Measurements from ENCODE around the gene NR0B2. TPM values are rescaled to one million over a fixed set of nuclear protein-coding genes. Genes with fewer than 3 reads are reported as not detected.

The NR0B2 gene
- polyA plus RNA-seq, 2 of the 4 experiments (the other 2 are of a cell fraction) = not detected

DNA sequence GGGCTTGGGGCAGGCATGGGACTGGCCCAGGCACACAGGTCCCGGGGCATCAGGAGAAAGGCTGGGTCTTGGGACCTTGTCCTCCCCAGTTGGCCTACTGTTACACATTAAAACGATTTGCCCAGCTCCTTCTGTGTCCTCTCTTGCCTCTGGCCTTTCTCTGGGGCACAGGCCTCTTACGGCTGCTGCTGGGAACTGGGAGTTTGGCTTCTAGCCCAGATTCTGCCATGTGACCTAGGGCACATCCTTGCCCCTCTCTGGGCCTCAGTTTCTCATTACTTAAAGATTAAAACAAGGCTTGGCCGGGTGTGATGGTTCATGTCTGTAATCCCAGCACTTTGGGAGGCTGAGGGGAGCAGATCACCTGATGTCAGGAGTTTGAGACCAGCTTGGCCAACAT lies 32.5 kb upstream of the NR0B2 start:
- no peak for DNase-seq (ENCODE audit: low read depth in 1 of 2, low spot score in 1 of 2)
- POLR2A ChIA-PET = no interaction called here
- WGBS (ENCODE audit: missing lambda C conversion rate) = 84% methylated on average over 4 of the region's 4 CpGs
- no peak for FAIRE-seq
- CTCF ChIA-PET = interaction anchor here (1.1 to 2.3 kb wide), 2 partner anchors 21 to 40 kb away, joined by 3 to 7 read pairs; no protein-coding TSS in a partner anchor
- H3K4me3 ChIP-seq = no peak overlapping the region
- no peak for ATAC-seq
- no peaks in the 10 kb centered on the region for H3K9me3 ChIP-seq
- no peaks in the 10 kb centered on the region; the same call in 2 of the 3 replicates for H3K4me1 ChIP-seq
- H3K4me2 ChIP-seq = no peak overlapping the region
- H3K27ac ChIP-seq = no peak overlapping the region
- TF ChIP-seq RFX5 (IDR thresholded peaks at IDR 0.05) = no peak
- no peak for TF ChIP-seq MYC (IDR thresholded peaks at IDR 0.05; ENCODE audit: borderline replicate concordance, low read length)
- no peak for TF ChIP-seq KDM1A (IDR thresholded peaks at IDR 0.05; ENCODE audit: low read depth)

DNA sequence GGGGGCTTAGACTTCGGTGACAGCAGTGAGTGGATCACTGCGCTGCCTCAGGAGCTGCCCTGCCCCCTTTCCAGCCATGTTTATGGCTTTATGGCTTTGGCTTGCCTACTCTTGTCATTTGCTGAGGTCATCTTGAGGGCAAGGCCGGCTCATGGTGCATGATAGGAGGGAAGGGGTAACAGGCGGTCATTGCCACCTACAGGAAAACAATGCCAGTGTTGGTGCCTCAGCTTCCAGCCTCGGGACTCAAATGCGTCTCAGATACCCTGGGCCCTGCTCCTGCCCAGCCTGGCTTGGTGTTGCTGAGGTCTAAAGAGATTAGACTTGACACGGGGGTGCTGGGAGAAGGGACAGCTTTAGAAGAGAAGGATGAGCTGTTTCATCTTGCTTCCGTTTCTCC lies 32.0 kb upstream of the NR0B2 start:
- Histone ChIP-seq H3K9me3 (no peaks in the 10 kb centered on the region), H3K4me1 (no peaks in the 10 kb centered on the region; the same call in 2 of the 3 replicates), H3K27ac (no peak overlapping the region), H3K4me3 (no peak overlapping the region), H3K4me2 (no peak overlapping the region)
- FAIRE-seq = no peak
- ChIA-PET CTCF (interaction anchor here (1.1 kb wide), 1 partner anchor 40 kb away, joined by 3 read pairs; no protein-coding TSS in a partner anchor), POLR2A (no interaction called here)
- ATAC-seq = no peak
- 89% methylated on average over 8 of the region's 8 CpGs for WGBS (ENCODE audit: missing lambda C conversion rate)
- DNase-seq (ENCODE audit: low read depth in 1 of 2, low spot score in 1 of 2) = no peak
- TF ChIP-seq RCOR1 (IDR thresholded peaks at IDR 0.05; ENCODE audit: low read depth, low read length) (no peak), ZC3H11A (IDR thresholded peaks at IDR 0.05) (no peak), NR3C1 (IDR thresholded peaks at IDR 0.05) (no peak), FOSL2 (IDR thresholded peaks at IDR 0.05) (no peak), FOSL2 (CRISPR knock-in tag; IDR thresholded peaks at IDR 0.05) (no peak), HDAC2 (IDR thresholded peaks at IDR 0.05) (no peak), CBX8 (IDR thresholded peaks at IDR 0.05) (no peak), ZSCAN20 (CRISPR knock-in tag; IDR thresholded peaks at IDR 0.05) (no peak), HOXB5 (CRISPR knock-in tag; IDR thresholded peaks at IDR 0.05) (no peak), KDM1A (IDR thresholded peaks at IDR 0.05; ENCODE audit: low read depth) (no peak), TP53 (CRISPR knock-in tag; IDR thresholded peaks at IDR 0.05) (no peak), RNF2 (IDR thresholded peaks at IDR 0.05; ENCODE audit: borderline replicate concordance, low read depth) (no peak), RARB (CRISPR knock-in tag; IDR thresholded peaks at IDR 0.05) (no peak), CHD2 (IDR thresholded peaks at IDR 0.05; ENCODE audit: low read length, partially characterized antibody) (no peak), FOSB (CRISPR knock-in tag; IDR thresholded peaks at IDR 0.05) (no peak), EHMT2 (IDR thresholded peaks at IDR 0.05; ENCODE audit: low read depth) (no peak)
- TF ChIP-seq, protein P1, sequence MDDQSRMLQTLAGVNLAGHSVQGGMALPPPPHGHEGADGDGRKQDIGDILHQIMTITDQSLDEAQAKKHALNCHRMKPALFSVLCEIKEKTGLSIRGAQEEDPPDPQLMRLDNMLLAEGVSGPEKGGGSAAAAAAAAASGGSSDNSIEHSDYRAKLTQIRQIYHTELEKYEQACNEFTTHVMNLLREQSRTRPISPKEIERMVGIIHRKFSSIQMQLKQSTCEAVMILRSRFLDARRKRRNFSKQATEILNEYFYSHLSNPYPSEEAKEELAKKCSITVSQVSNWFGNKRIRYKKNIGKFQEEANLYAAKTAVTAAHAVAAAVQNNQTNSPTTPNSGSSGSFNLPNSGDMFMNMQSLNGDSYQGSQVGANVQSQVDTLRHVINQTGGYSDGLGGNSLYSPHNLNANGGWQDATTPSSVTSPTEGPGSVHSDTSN (IDR thresholded peaks at IDR 0.05) = no peak
- TF ChIP-seq, protein P2, sequence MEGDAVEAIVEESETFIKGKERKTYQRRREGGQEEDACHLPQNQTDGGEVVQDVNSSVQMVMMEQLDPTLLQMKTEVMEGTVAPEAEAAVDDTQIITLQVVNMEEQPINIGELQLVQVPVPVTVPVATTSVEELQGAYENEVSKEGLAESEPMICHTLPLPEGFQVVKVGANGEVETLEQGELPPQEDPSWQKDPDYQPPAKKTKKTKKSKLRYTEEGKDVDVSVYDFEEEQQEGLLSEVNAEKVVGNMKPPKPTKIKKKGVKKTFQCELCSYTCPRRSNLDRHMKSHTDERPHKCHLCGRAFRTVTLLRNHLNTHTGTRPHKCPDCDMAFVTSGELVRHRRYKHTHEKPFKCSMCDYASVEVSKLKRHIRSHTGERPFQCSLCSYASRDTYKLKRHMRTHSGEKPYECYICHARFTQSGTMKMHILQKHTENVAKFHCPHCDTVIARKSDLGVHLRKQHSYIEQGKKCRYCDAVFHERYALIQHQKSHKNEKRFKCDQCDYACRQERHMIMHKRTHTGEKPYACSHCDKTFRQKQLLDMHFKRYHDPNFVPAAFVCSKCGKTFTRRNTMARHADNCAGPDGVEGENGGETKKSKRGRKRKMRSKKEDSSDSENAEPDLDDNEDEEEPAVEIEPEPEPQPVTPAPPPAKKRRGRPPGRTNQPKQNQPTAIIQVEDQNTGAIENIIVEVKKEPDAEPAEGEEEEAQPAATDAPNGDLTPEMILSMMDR (IDR thresholded peaks at IDR 0.05) = no peak
- TF ChIP-seq, protein P3, sequence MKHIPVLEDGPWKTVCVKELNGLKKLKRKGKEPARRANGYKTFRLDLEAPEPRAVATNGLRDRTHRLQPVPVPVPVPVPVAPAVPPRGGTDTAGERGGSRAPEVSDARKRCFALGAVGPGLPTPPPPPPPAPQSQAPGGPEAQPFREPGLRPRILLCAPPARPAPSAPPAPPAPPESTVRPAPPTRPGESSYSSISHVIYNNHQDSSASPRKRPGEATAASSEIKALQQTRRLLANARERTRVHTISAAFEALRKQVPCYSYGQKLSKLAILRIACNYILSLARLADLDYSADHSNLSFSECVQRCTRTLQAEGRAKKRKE (CRISPR knock-in tag; IDR thresholded peaks at IDR 0.05; ENCODE audit: low read depth) = no peak
- TF ChIP-seq, protein P4, sequence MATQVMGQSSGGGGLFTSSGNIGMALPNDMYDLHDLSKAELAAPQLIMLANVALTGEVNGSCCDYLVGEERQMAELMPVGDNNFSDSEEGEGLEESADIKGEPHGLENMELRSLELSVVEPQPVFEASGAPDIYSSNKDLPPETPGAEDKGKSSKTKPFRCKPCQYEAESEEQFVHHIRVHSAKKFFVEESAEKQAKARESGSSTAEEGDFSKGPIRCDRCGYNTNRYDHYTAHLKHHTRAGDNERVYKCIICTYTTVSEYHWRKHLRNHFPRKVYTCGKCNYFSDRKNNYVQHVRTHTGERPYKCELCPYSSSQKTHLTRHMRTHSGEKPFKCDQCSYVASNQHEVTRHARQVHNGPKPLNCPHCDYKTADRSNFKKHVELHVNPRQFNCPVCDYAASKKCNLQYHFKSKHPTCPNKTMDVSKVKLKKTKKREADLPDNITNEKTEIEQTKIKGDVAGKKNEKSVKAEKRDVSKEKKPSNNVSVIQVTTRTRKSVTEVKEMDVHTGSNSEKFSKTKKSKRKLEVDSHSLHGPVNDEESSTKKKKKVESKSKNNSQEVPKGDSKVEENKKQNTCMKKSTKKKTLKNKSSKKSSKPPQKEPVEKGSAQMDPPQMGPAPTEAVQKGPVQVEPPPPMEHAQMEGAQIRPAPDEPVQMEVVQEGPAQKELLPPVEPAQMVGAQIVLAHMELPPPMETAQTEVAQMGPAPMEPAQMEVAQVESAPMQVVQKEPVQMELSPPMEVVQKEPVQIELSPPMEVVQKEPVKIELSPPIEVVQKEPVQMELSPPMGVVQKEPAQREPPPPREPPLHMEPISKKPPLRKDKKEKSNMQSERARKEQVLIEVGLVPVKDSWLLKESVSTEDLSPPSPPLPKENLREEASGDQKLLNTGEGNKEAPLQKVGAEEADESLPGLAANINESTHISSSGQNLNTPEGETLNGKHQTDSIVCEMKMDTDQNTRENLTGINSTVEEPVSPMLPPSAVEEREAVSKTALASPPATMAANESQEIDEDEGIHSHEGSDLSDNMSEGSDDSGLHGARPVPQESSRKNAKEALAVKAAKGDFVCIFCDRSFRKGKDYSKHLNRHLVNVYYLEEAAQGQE (IDR thresholded peaks at IDR 0.05) = no peak
- TF ChIP-seq, protein P5, sequence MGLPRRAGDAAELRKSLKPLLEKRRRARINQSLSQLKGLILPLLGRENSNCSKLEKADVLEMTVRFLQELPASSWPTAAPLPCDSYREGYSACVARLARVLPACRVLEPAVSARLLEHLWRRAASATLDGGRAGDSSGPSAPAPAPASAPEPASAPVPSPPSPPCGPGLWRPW (IDR thresholded peaks at IDR 0.05) = no peak

Data from A549 (cell line).